Calu3 (cell line): ENCODE results near the gene DYRK3. TPM values are rescaled to one million over a fixed set of nuclear protein-coding genes. Genes with fewer than 3 reads are reported as not detected.

ENCODE experiments used
- BruUV-seq: library from RNA; stranded (reverse); fragments of 400-500 nt; replicated peaks from 2 replicates; lab custom pipeline; 2021; lab: Mats Ljungman, UMichigan
- CTCF ChIA-PET: fragments of 300-600 bp; sonication (Branson Sonifier 250); formaldehyde crosslinking; loops from one replicate; lab custom pipeline; 2022; ENCODE audit warnings: antibody characterized with exemption; lab: Charles Lee
- DNase-seq: peaks from one replicate; pipeline ENCODE4 v3.0.0; 2022
- H3K27ac Mint-ChIP-seq: one replicate; pipeline ENCODE4 v1.8.0; 2022; ENCODE audit warnings: mixed read lengths; ENCODE audit not compliant: unreplicated experiment
- H3K27me3 Mint-ChIP-seq: one replicate; pipeline ENCODE4 v1.8.0; 2022; ENCODE audit warnings: mixed read lengths; ENCODE audit not compliant: unreplicated experiment
- H3K36me3 Mint-ChIP-seq: one replicate; pipeline ENCODE4 v1.8.0; 2022; ENCODE audit warnings: mild to moderate bottlenecking, moderate library complexity, mixed read lengths; ENCODE audit not compliant: insufficient read depth, unreplicated experiment
- H3K4me1 Mint-ChIP-seq: one replicate; pipeline ENCODE4 v1.8.0; 2022; ENCODE audit warnings: mild to moderate bottlenecking, low read depth, mixed read lengths; ENCODE audit not compliant: unreplicated experiment
- H3K4me3 Mint-ChIP-seq: one replicate; pipeline ENCODE4 v1.8.0; 2022; ENCODE audit warnings: mild to moderate bottlenecking, low read depth, moderate library complexity, mixed read lengths; ENCODE audit not compliant: unreplicated experiment
- H3K9me3 Mint-ChIP-seq: one replicate; pipeline ENCODE4 v1.8.0; 2022; ENCODE audit warnings: low read depth, mixed read lengths; ENCODE audit not compliant: unreplicated experiment
- intact Hi-C: fragments of 100-400 bp; cut with micrococcal nuclease; formaldehyde crosslinking; loops from one replicate; pipeline ENCODE4 v1.10.0; 2022; ENCODE audit not compliant: unreplicated experiment
- total RNA-seq: library from RNA; stranded (reverse); gene quantifications from 2 replicates; pipeline ENCODE4 v1.2.3, GENCODE V29; 2022
- TF ChIP-seq, protein P1 (sequence below): fragments of 200-600 bp; IDR thresholded peaks from one replicate; pipeline ENCODE4 v1.8.0; 2022; ENCODE audit warnings: antibody characterized with exemption; ENCODE audit not compliant: unreplicated experiment

The DYRK3 gene
- total RNA-seq, 1 experiment from 2014 or later = 7.6 TPM

DNA sequence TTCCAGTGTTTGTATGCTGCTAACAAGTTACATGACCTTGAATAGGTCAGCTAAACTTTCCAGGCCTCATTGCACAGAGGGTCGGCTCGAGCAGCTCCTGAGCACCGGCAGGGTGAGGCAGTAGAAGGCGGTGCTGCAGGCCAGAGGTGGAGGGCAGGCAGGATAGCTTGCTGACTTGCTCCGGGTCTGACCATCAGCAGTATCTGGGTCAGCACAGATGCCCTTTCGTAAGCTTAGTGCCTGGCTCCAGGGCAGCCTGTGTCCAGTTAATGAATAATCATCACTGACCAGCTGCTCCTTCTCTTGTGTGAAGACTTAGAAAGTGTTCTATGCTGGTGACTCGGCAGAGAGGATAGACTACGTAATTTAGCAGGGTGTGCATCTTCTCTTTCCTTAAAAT is 56.3 kb downstream of the DYRK3 start:
- BruUV-seq = no TSS peak
- Mint-ChIP-seq H3K4me1 (peaks cover 86% of the 10 kb centered on the region), H3K9me3 (no peaks in the 10 kb centered on the region), H3K36me3 (peaks cover 9% of the 10 kb centered on the region), H3K27ac (no peak overlapping the region), H3K27me3 (no peaks in the 10 kb centered on the region), H3K4me3 (peak overlapping the region; percentile 20)
- CTCF ChIA-PET = interaction anchor here (0.9 to 2.0 kb wide), 4 partner anchors 16 to 28 kb away, joined by 3 to 8 read pairs (median 3); no protein-coding TSS in a partner anchor
- intact Hi-C loops = no loop called here
- DNase-seq = no peak
- TF ChIP-seq, protein P1, sequence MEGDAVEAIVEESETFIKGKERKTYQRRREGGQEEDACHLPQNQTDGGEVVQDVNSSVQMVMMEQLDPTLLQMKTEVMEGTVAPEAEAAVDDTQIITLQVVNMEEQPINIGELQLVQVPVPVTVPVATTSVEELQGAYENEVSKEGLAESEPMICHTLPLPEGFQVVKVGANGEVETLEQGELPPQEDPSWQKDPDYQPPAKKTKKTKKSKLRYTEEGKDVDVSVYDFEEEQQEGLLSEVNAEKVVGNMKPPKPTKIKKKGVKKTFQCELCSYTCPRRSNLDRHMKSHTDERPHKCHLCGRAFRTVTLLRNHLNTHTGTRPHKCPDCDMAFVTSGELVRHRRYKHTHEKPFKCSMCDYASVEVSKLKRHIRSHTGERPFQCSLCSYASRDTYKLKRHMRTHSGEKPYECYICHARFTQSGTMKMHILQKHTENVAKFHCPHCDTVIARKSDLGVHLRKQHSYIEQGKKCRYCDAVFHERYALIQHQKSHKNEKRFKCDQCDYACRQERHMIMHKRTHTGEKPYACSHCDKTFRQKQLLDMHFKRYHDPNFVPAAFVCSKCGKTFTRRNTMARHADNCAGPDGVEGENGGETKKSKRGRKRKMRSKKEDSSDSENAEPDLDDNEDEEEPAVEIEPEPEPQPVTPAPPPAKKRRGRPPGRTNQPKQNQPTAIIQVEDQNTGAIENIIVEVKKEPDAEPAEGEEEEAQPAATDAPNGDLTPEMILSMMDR = no peak

DNA sequence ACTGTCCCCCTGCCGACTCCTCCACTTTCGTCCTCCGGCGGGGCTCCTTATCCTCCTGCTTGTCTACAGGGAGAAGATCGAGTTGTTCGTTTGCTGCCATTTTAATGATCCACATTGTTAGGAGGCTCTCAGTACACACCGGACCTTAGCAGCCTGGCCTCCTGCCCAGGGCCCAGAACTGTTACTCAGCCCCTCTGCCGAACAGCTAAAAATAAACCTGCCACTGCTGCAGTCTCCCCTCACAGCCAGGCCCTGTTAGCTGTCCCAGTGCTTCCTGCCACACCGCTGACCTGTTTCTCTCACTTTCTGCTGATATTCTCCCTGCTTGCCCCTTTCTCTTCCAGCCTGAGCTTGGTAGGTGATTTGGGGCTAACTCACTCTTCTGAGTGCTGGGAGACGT is 57.7 kb downstream of the DYRK3 start:
- Mint-ChIP-seq H3K4me3 (no peak overlapping the region), H3K27me3 (no peaks in the 10 kb centered on the region), H3K4me1 (peaks cover 78% of the 10 kb centered on the region), H3K9me3 (no peaks in the 10 kb centered on the region), H3K27ac (no peak overlapping the region), H3K36me3 (peaks cover 5% of the 10 kb centered on the region)
- CTCF ChIA-PET = no interaction called here
- no peak for DNase-seq
- BruUV-seq = no TSS peak
- intact Hi-C loops = no loop called here
- TF ChIP-seq, protein P1 = no peak

DNA sequence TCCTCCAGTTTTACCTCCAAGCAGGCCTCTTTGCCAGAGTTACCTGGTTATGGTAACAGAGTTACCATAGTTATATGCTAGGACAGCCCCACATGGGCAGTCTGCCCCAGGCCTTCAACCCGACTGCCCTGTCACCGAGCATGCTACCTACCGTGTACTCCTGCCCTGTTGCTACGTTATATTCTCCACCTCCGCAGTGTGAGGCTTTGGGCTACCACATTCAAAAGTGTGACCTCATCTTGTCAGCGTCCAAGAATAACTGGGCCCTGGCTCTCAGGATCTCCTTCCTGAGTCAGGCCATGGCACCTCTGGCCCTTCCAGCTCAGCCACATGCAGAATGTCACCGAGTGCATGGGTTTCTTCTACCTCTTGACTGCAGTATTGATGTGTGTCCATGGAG is 58.3 kb downstream of the DYRK3 start:
- no peaks in the 10 kb centered on the region for H3K27me3 Mint-ChIP-seq
- H3K4me1 Mint-ChIP-seq = peaks cover 73% of the 10 kb centered on the region
- intact Hi-C loops = no loop called here
- no peak for DNase-seq
- H3K9me3 Mint-ChIP-seq = no peaks in the 10 kb centered on the region
- CTCF ChIA-PET = interaction anchor here (0.8 kb wide), 1 partner anchor 58 kb away, joined by 4 read pairs; the partner anchor contains the start of gene DYRK3
- BruUV-seq = no TSS peak
- TF ChIP-seq, protein P1 = no peak
- H3K36me3 Mint-ChIP-seq = peaks cover 5% of the 10 kb centered on the region
- no peak overlapping the region for H3K4me3 Mint-ChIP-seq
- no peak overlapping the region for H3K27ac Mint-ChIP-seq

DNA sequence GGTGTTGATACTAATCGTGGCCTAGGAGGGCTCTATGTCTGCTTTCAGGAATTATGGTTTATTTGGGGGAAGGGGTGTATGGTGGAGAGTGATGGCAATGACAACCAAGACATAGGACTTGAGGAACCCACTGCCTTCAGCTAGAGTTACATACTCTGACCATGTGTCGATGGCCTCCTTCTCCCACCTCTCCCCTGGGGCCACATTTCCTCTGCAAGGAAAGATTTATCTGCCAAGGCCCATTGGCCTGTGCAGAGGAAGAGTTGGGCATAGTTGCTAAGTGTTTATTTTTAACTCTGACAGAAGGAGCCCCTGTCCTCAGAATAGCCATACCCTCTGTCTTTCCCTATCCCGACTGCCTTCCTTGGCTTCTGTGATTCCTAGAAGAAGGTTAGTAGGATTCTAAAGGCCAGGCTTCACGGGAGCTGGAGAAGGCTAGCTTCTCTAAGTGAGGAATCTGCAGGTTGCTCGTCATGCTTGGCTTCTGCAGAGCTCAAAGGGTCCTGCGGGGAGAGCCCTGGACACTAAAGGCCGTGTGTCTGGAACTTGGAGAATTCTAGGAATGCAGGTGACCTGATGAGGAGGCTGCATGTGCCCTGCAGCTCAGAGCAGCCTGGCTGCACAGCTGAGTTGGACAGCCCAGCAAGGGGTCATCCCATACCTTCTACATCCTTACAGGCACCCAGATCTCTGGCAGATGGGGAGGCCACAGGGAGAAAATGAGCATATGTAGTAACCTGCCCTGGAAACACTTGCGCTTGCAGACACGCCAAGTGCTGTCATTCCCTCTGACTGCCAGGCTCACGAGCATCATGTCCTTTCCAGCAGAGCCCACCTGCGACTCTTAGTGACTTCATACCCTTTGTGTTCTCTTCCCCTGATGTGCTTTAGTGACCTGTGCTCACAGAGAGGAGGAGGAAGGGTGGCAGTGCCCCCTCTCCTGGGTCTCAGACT is 59.1 kb downstream of the DYRK3 start:
- no peak overlapping the region for H3K4me3 Mint-ChIP-seq
- no TSS peak for BruUV-seq
- H3K9me3 Mint-ChIP-seq = no peaks in the 10 kb centered on the region
- peaks cover 5% of the 10 kb centered on the region for H3K36me3 Mint-ChIP-seq
- CTCF ChIA-PET = interaction anchor here (0.7 to 0.8 kb wide), 2 partner anchors 15 to 59 kb away, joined by 3 to 4 read pairs; partner anchors contain the start of gene DYRK3
- intact Hi-C loops = no loop called here
- peaks cover 71% of the 10 kb centered on the region for H3K4me1 Mint-ChIP-seq
- no peak for DNase-seq
- no peak overlapping the region for H3K27ac Mint-ChIP-seq
- TF ChIP-seq, protein P1 = no peak
- H3K27me3 Mint-ChIP-seq = no peaks in the 10 kb centered on the region
